Immature natural killer cell (primary cell): ENCODE data around the gene TFAP2A. TPM values are rescaled to one million over a fixed set of nuclear protein-coding genes. Genes with fewer than 3 reads are reported as not detected.

ENCODE experiments used
- DNase-seq, 3 donors: peaks; one replicate each; pipeline ENCODE4 v3.0.0; 2022; ENCODE audit warnings: mixed read lengths in 1 of 3
- H3K27ac Mint-ChIP-seq, 6 donors: one replicate each; pipeline ENCODE4 v1.8.0; 2020; ENCODE audit warnings: mixed read lengths in 6 of 6, mild to moderate bottlenecking in 5 of 6, inconsistent platforms in 4 of 6, moderate library complexity in 3 of 6
- H3K27me3 Mint-ChIP-seq, 3 donors: one replicate each; pipeline ENCODE4 v1.8.0; 2020 to 2021; ENCODE audit warnings: low read depth in 3 of 3, mild to moderate bottlenecking in 3 of 3, mixed read lengths in 3 of 3, moderate library complexity in 3 of 3, inconsistent platforms in 1 of 3
- H3K36me3 Mint-ChIP-seq, 3 donors: one replicate each; pipeline ENCODE4 v1.8.0; 2020; ENCODE audit warnings: mixed read lengths in 3 of 3, inconsistent platforms in 2 of 3, mild to moderate bottlenecking in 2 of 3
- H3K4me1 Mint-ChIP-seq, 2 donors: one replicate each; pipeline ENCODE4 v1.8.0; 2020; ENCODE audit warnings: inconsistent platforms in 2 of 2, mild to moderate bottlenecking in 2 of 2, mixed read lengths in 2 of 2, moderate library complexity in 1 of 2
- H3K4me3 Mint-ChIP-seq, 5 donors: one replicate each; pipeline ENCODE4 v1.8.0; 2020; ENCODE audit warnings: mild to moderate bottlenecking in 5 of 5, mixed read lengths in 5 of 5, inconsistent platforms in 3 of 5, moderate library complexity in 3 of 5
- H3K9me3 Mint-ChIP-seq, 6 donors: one replicate each; pipeline ENCODE4 v1.8.0; 2020; ENCODE audit warnings: mild to moderate bottlenecking in 6 of 6, mixed read lengths in 6 of 6, inconsistent platforms in 4 of 6, moderate library complexity in 3 of 6
- polyA plus RNA-seq, 3 donors: library from polyadenylated mRNA; unstranded; fragments of 300-500 nt; fragmentation: Illumina TruSeq; gene quantifications; one replicate each; pipeline ENCODE4 v1.2.3, GENCODE V29; 2021

Gene TFAP2A
- polyA plus RNA-seq, 3 donors from 2014 or later = not detected

- Mint-ChIP-seq H3K36me3 (peaks cover 0 to 5% (median 4%) of the 10 kb centered on the region in 3 donors), H3K9me3 (peaks cover 10 to 56% (median 22%) of the 10 kb centered on the region in 6 donors), H3K27me3 (peaks cover 62 to 81% (median 76%) of the 10 kb centered on the region in 3 donors), H3K4me1 (peaks cover 31 to 51% of the 10 kb centered on the region in 2 donors), H3K4me3 (peak overlapping the region; percentile 82 to 89 (median 86)), H3K27ac (peak overlapping the region in 3 of 6 donors; percentile 24 to 76 (median 55))
- DNase-seq = no peak
Measured at GRCh38 chr6:10413262-10413849, 1.5 kb downstream of the TFAP2A start.

- peak in 2 of 3 donors; percentile 17 to 24 for DNase-seq
- peaks cover 31 to 51% of the 10 kb centered on the region in 2 donors for H3K4me1 Mint-ChIP-seq
- peaks cover 13 to 56% (median 19%) of the 10 kb centered on the region in 6 donors for H3K9me3 Mint-ChIP-seq
- peak overlapping the region; percentile 91 to 98 (median 92) for H3K4me3 Mint-ChIP-seq
- H3K27me3 Mint-ChIP-seq = peaks cover 64 to 75% (median 71%) of the 10 kb centered on the region in 3 donors
- peak overlapping the region in 5 of 6 donors; percentile 1 to 81 (median 55) for H3K27ac Mint-ChIP-seq
- peaks cover 0 to 5% (median 5%) of the 10 kb centered on the region in 3 donors for H3K36me3 Mint-ChIP-seq
Measured at GRCh38 chr6:10412461-10413261, 2.2 kb downstream of the TFAP2A start.

- H3K36me3 Mint-ChIP-seq = peaks cover 0 to 7% (median 5%) of the 10 kb centered on the region in 3 donors
- peak; percentile 57 to 59 (median 59) for DNase-seq
- H3K9me3 Mint-ChIP-seq = peaks cover 15 to 59% (median 20%) of the 10 kb centered on the region in 6 donors
- peaks cover 29 to 51% of the 10 kb centered on the region in 2 donors for H3K4me1 Mint-ChIP-seq
- H3K4me3 Mint-ChIP-seq = peak overlapping the region; percentile 91 to 98 (median 92)
- peak overlapping the region in 5 of 6 donors; percentile 60 to 89 (median 73) for H3K27ac Mint-ChIP-seq
- peaks cover 63 to 73% (median 69%) of the 10 kb centered on the region in 3 donors for H3K27me3 Mint-ChIP-seq
Measured at GRCh38 chr6:10411971-10412460, 2.9 kb downstream of the TFAP2A start.

GRCh38 chr6:10411131-10411970 lies 3.5 kb downstream of the TFAP2A start:
- H3K4me3 Mint-ChIP-seq = peak overlapping the region; percentile 91 to 98 (median 92)
- H3K27ac Mint-ChIP-seq = peak overlapping the region in 3 of 6 donors; percentile 66 to 81 (median 73)
- peaks cover 29 to 48% of the 10 kb centered on the region in 2 donors for H3K4me1 Mint-ChIP-seq
- peaks cover 15 to 59% (median 22%) of the 10 kb centered on the region in 6 donors for H3K9me3 Mint-ChIP-seq
- DNase-seq = no peak
- H3K27me3 Mint-ChIP-seq = peaks cover 58 to 71% (median 68%) of the 10 kb centered on the region in 3 donors
- H3K36me3 Mint-ChIP-seq = peaks cover 0 to 7% (median 5%) of the 10 kb centered on the region in 3 donors

- peaks cover 30 to 42% of the 10 kb centered on the region in 2 donors for H3K4me1 Mint-ChIP-seq
Measured at GRCh38 chr6:10410207-10411050, 4.4 kb downstream of the TFAP2A start.

GRCh38 chr6:10409731-10410206 lies 5.1 kb downstream of the TFAP2A start:
- Mint-ChIP-seq H3K36me3 (peaks cover 0 to 7% (median 5%) of the 10 kb centered on the region in 3 donors), H3K4me3 (peak overlapping the region in 3 of 5 donors; percentile 16 to 96 (median 65))

More at GRCh38 chr6:10410207-10411050, 4.4 kb downstream of the TFAP2A start:
- H3K27me3 Mint-ChIP-seq = peaks cover 57 to 68% (median 64%) of the 10 kb centered on the region in 3 donors
- H3K4me3 Mint-ChIP-seq = peak overlapping the region; percentile 83 to 98 (median 92)
- DNase-seq = no peak
- peak overlapping the region in 2 of 6 donors; percentile 8 to 21 for H3K27ac Mint-ChIP-seq
- H3K36me3 Mint-ChIP-seq = peaks cover 0 to 7% (median 5%) of the 10 kb centered on the region in 3 donors
- peaks cover 15 to 61% (median 26%) of the 10 kb centered on the region in 6 donors for H3K9me3 Mint-ChIP-seq

GRCh38 chr6:10409233-10409721 lies 5.6 kb downstream of the TFAP2A start:
- no peak for DNase-seq
- Mint-ChIP-seq H3K27ac (no peak overlapping the region), H3K27me3 (peaks cover 49 to 66% (median 55%) of the 10 kb centered on the region in 3 donors), H3K4me3 (peak overlapping the region in 3 of 5 donors; percentile 16 to 58 (median 52)), H3K9me3 (peaks cover 17 to 61% (median 30%) of the 10 kb centered on the region in 6 donors), H3K36me3 (peaks cover 0 to 7% (median 5%) of the 10 kb centered on the region in 3 donors), H3K4me1 (peaks cover 34 to 40% of the 10 kb centered on the region in 2 donors)

More at GRCh38 chr6:10409731-10410206, 5.1 kb downstream of the TFAP2A start:
- H3K27ac Mint-ChIP-seq = peak overlapping the region in 1 of 6 donors; percentile 8
- peaks cover 15 to 64% (median 30%) of the 10 kb centered on the region in 6 donors for H3K9me3 Mint-ChIP-seq
- H3K27me3 Mint-ChIP-seq = peaks cover 51 to 68% (median 57%) of the 10 kb centered on the region in 3 donors
- H3K4me1 Mint-ChIP-seq = peaks cover 32 to 42% of the 10 kb centered on the region in 2 donors
- DNase-seq = no peak

GRCh38 chr6:10408457-10408856 lies 6.4 kb downstream of the TFAP2A start:
- Mint-ChIP-seq H3K4me3 (no peak overlapping the region), H3K9me3 (peaks cover 17 to 61% (median 31%) of the 10 kb centered on the region in 6 donors), H3K27me3 (peaks cover 42 to 65% (median 51%) of the 10 kb centered on the region in 3 donors), H3K4me1 (peaks cover 34 to 36% of the 10 kb centered on the region in 2 donors), H3K36me3 (peaks cover 0 to 7% (median 5%) of the 10 kb centered on the region in 3 donors), H3K27ac (no peak overlapping the region)
- no peak for DNase-seq

- Mint-ChIP-seq H3K36me3 (peaks cover 0 to 7% (median 5%) of the 10 kb centered on the region in 3 donors), H3K27ac (no peak overlapping the region), H3K4me1 (peaks cover 33 to 37% of the 10 kb centered on the region in 2 donors), H3K9me3 (peaks cover 17 to 69% (median 34%) of the 10 kb centered on the region in 6 donors), H3K27me3 (peaks cover 39 to 61% (median 46%) of the 10 kb centered on the region in 3 donors), H3K4me3 (no peak overlapping the region)
- DNase-seq = no peak
Measured at GRCh38 chr6:10407674-10408054, 7.2 kb downstream of the TFAP2A start.

- Mint-ChIP-seq H3K4me3 (no peak overlapping the region), H3K27me3 (peaks cover 37 to 64% (median 46%) of the 10 kb centered on the region in 3 donors), H3K36me3 (peaks cover 0 to 7% (median 5%) of the 10 kb centered on the region in 3 donors), H3K4me1 (peaks cover 32 to 34% of the 10 kb centered on the region in 2 donors), H3K9me3 (peaks cover 17 to 71% (median 34%) of the 10 kb centered on the region in 6 donors), H3K27ac (no peak overlapping the region)
- no peak for DNase-seq
Measured at GRCh38 chr6:10407018-10407673, 7.7 kb downstream of the TFAP2A start.

GRCh38 chr6:10406556-10406955 lies 8.3 kb downstream of the TFAP2A start:
- H3K9me3 Mint-ChIP-seq = peaks cover 17 to 72% (median 36%) of the 10 kb centered on the region in 6 donors
- no peak overlapping the region for H3K27ac Mint-ChIP-seq
- H3K4me3 Mint-ChIP-seq = no peak overlapping the region
- no peak for DNase-seq
- H3K4me1 Mint-ChIP-seq = peaks cover 26 to 28% of the 10 kb centered on the region in 2 donors
- peaks cover 32 to 59% (median 42%) of the 10 kb centered on the region in 3 donors for H3K27me3 Mint-ChIP-seq
- peaks cover 0 to 6% (median 2%) of the 10 kb centered on the region in 3 donors for H3K36me3 Mint-ChIP-seq
